Activated CD4-positive, alpha-beta T cell treated with anti-CD3 and anti-CD28 coated beads for 24 hours (primary cell): ENCODE measurements around the gene HELZ2.
"Not testable (repeated sequence)": the region's sequence is repeated elsewhere in the genome, so short reads cannot be mapped to it uniquely, and the experiment has no call there.

ENCODE experiments used
- DNase-seq, 2 donors: peaks; one replicate each; pipeline ENCODE4 v3.0.0-alpha.2; 2020; ENCODE audit warnings: low read depth in 2 of 2

HELZ2 gene

GRCh38 chr20:63578224-63579016 is 4.4 kb upstream of the HELZ2 start:
- DNase-seq, result no peak

GRCh38 chr20:63577317-63577894 is 3.4 kb upstream of the HELZ2 start:
- no peak for DNase-seq

- DNase-seq, result no peak
These were observed 2.3 kb upstream of the HELZ2 start for GRCh38 chr20:63576311-63576710.

GRCh38 chr20:63574829-63575743 is 1.0 kb upstream of the HELZ2 start:
- no peak for DNase-seq

- no peak for DNase-seq
These were observed 350 bp downstream of the HELZ2 start for GRCh38 chr20:63573647-63574131.

GRCh38 chr20:63572788-63573646 is 1.0 kb downstream of the HELZ2 start:
- DNase-seq, result no peak

GRCh38 chr20:63572071-63572787 is 1.8 kb downstream of the HELZ2 start:
- no peak for DNase-seq

GRCh38 chr20:63571087-63571478 is 3.0 kb downstream of the HELZ2 start:
- not testable (repeated sequence) for DNase-seq

- DNase-seq, result no peak
These were observed 3.6 kb downstream of the HELZ2 start for GRCh38 chr20:63570281-63571086.

GRCh38 chr20:63568986-63569949 is 4.8 kb downstream of the HELZ2 start:
- no peak for DNase-seq

GRCh38 chr20:63568170-63568981 is 5.7 kb downstream of the HELZ2 start:
- DNase-seq, result no peak

- peak; percentile 10 to 31 for DNase-seq
These were observed 6.5 kb downstream of the HELZ2 start for GRCh38 chr20:63567386-63568169.

- no peak for DNase-seq
These were observed 7.0 kb downstream of the HELZ2 start for GRCh38 chr20:63567136-63567385.

GRCh38 chr20:63566395-63567135 is 7.5 kb downstream of the HELZ2 start:
- DNase-seq, result no peak

GRCh38 chr20:63565699-63566335 is 8.2 kb downstream of the HELZ2 start:
- no peak for DNase-seq
